A549 (cell line): ENCODE data around the gene PSPH.

Experiments
- CEBPB ChIP-seq, 2 experiments: fragments of >200 bp in 1 of 2; sonication (Bioruptor Twin) in 1 of 2; formaldehyde crosslinking in 1 of 2; IDR thresholded peaks; 2 replicates each; pipeline ENCODE4 v1.6.1; 2012 to 2016
- CHD2 ChIP-seq: fragments of 150-350 bp; IDR thresholded peaks from 2 replicates; pipeline ENCODE4 v1.6.1; 2014; ENCODE audit warnings: low read length; ENCODE audit not compliant: partially characterized antibody
- CTCF ChIP-seq: fragments of >200 bp; sonication (Bioruptor Twin); formaldehyde crosslinking; IDR thresholded peaks from 3 replicates; pipeline ENCODE4 v1.5.1; 2016
- EP300 ChIP-seq, 2 experiments: fragments of >200 bp; sonication (Bioruptor Twin); formaldehyde crosslinking; IDR thresholded peaks; 2 replicates in 1 of 2; 3 replicates in 1 of 2; pipeline ENCODE4 v1.6.1; 2016 to 2017
- FOSL2 ChIP-seq, 2 experiments: fragments of 450-650 bp in 1 of 2; fragments of >200 bp in 1 of 2; sonication (Bioruptor Twin) in 1 of 2; formaldehyde crosslinking; IDR thresholded peaks; 2 replicates each; pipeline versions ENCODE4 v1.5.0 to v1.6.1; 2016 to 2020; ENCODE audit warnings: mild to moderate bottlenecking in 1 of 2, moderate library complexity in 1 of 2
- NFE2L2 ChIP-seq: fragments of 150-350 bp; conservative IDR thresholded peaks from 2 replicates; pipeline ENCODE4 v1.6.1; 2014; ENCODE audit warnings: low read length
- POLR2A ChIP-seq: IDR thresholded peaks from 2 replicates; pipeline ENCODE4 v1.6.1; 2012; ENCODE audit warnings: mild to moderate bottlenecking, low read length
- REST ChIP-seq: fragments of 200-600 bp; sonication (generic); IDR thresholded peaks from 2 replicates; pipeline ENCODE4 v1.6.1; 2016; ENCODE audit warnings: antibody characterized with exemption, mild to moderate bottlenecking, moderate library complexity
- RFX5 ChIP-seq: fragments of 450-650 bp; IDR thresholded peaks from 2 replicates; pipeline ENCODE4 v1.7.1; 2014; ENCODE audit warnings: antibody characterized with exemption, mild to moderate bottlenecking, moderate library complexity
- SMC3 ChIP-seq: fragments of >200 bp; sonication (Bioruptor Twin); formaldehyde crosslinking; IDR thresholded peaks from 3 replicates; pipeline ENCODE4 v1.6.1; 2018; ENCODE audit warnings: inconsistent platforms
- USF2 ChIP-seq: fragments of 450-650 bp; IDR thresholded peaks from 2 replicates; pipeline ENCODE4 v1.6.1; 2014; ENCODE audit warnings: antibody characterized with exemption
- ZSCAN20 ChIP-seq: fragments of 250-450 bp; sonication (Bioruptor Pico); IDR thresholded peaks from 2 replicates; pipeline ENCODE4 v1.8.0; 2022; ENCODE audit warnings: mild to moderate bottlenecking, moderate library complexity

- TF ChIP-seq CTCF (no peak), POLR2A (no peak), RFX5 (no peak), EP300 (IDR thresholded peaks at IDR 0.05) (no peak), ZSCAN20 (CRISPR knock-in tag) (no peak), SMC3 (no peak), REST (no peak), FOSL2 (IDR thresholded peaks at IDR 0.05) (no peak), FOSL2 (CRISPR knock-in tag; IDR thresholded peaks at IDR 0.05) (no peak), CHD2 (no peak), USF2 (no peak), NFE2L2 (no peak), CEBPB (IDR thresholded peaks at IDR 0.05) (no peak)
Observed at GRCh38 chr7:56051053-56051338, 248 bp downstream of the PSPH start.
